HCT116 (cell line): ENCODE results near the gene RETREG1. TPM values are rescaled to one million over a fixed set of nuclear protein-coding genes. Genes with fewer than 3 reads are reported as not detected.

Experiments
- ATAC-seq: fragments of 200-7000 bp; cut with Tn5 transposase; 2 replicates; pipeline ENCODE4 v1.9.1; 2020; ENCODE audit warnings: mild to moderate bottlenecking, moderate library complexity
- BruUV-seq: library from RNA; stranded (reverse); fragments of 400-500 nt; replicated peaks from 2 replicates; lab custom pipeline; 2021; lab: Mats Ljungman, UMichigan
- CTCF ChIA-PET: fragments of 300-600 bp; sonication (Branson Sonifier 250); formaldehyde crosslinking; loops from one replicate; lab custom pipeline; 2021; ENCODE audit warnings: antibody characterized with exemption; lab: Charles Lee
- POLR2A ChIA-PET: fragments of 300-600, 350-600 bp; sonication (Branson Sonifier 250); formaldehyde crosslinking; loops from one replicate; lab custom pipeline; 2021; ENCODE audit warnings: antibody characterized with exemption; lab: Charles Lee
- RAD21 ChIA-PET, 2 experiments: fragments of 300-600 bp; sonication (Branson Sonifier 250); formaldehyde crosslinking; loops; one replicate each; lab custom pipeline; 2023; ENCODE audit warnings: low total read pairs in 2 of 2; ENCODE audit not compliant: uncharacterized antibody in 2 of 2, unreplicated experiment in 2 of 2, low non-redundant PET in 1 of 2; lab: Charles Lee
- DNase-seq: peaks from one replicate; pipeline ENCODE4 v3.0.0-alpha.2; 2010; ENCODE audit warnings: low read depth, low spot score
- H2AFZ ChIP-seq: fragments of 200-600 bp; shearing (Covaris generic), sonication (generic); 2 replicates; pipeline ENCODE4 v1.6.1; 2017; ENCODE audit warnings: low read depth, mixed run types, mixed read lengths, antibody characterized with exemption, low read length; ENCODE audit not compliant: poor library complexity, severe bottlenecking
- H3K27ac ChIP-seq: 2 replicates; pipeline ENCODE4 v1.5.1; 2012; ENCODE audit warnings: low read depth, low read length
- H3K27me3 ChIP-seq: fragments of 200-600 bp; sonication (generic); 2 replicates; pipeline ENCODE4 v1.6.1; 2016; ENCODE audit warnings: mixed run types, low read length, mixed read lengths; ENCODE audit not compliant: insufficient read depth
- H3K36me3 ChIP-seq, 2 experiments: fragments of 200-500 bp in 1 of 2; fragments of 200-600 bp in 1 of 2; sonication (Bioruptor generic) in 1 of 2; sonication (generic) in 1 of 2; 2 replicates each; pipeline versions ENCODE4 v1.5.1 to v1.6.1; 2014 to 2016; ENCODE audit warnings: low read length in 2 of 2, inconsistent platforms in 1 of 2, mixed read lengths in 1 of 2, mixed run types in 1 of 2; ENCODE audit not compliant: insufficient read depth in 2 of 2, control insufficient read depth in 1 of 2
- H3K4me1 ChIP-seq, 2 experiments: fragments of 200-600 bp in 1 of 2; sonication (generic) in 1 of 2; 2 replicates each; pipeline versions ENCODE4 v1.5.1 to v1.6.1; 2012 to 2017; ENCODE audit warnings: low read length in 2 of 2, inconsistent platforms in 1 of 2, mild to moderate bottlenecking in 1 of 2, mixed read lengths in 1 of 2, mixed run types in 1 of 2, moderate library complexity in 1 of 2; ENCODE audit not compliant: insufficient read depth in 2 of 2, control insufficient read depth in 1 of 2
- H3K4me2 ChIP-seq: fragments of 200-600 bp; sonication (generic); 2 replicates; pipeline ENCODE4 v1.6.1; 2017; ENCODE audit warnings: mixed run types, low read length, mixed read lengths
- H3K4me3 ChIP-seq, 2 experiments: fragments of 200-600 bp in 1 of 2; sonication (generic) in 1 of 2; replicated peaks in 1 of 2; 2 replicates each; pipeline ENCODE4 v1.5.1; 2011 to 2016; ENCODE audit warnings: low read length in 2 of 2, control low read depth in 1 of 2, low read depth in 1 of 2, mild to moderate bottlenecking in 1 of 2, mixed read lengths in 1 of 2, mixed run types in 1 of 2
- H3K79me2 ChIP-seq: fragments of 200-600 bp; sonication (generic); 2 replicates; pipeline ENCODE4 v1.6.1; 2017; ENCODE audit warnings: mild to moderate bottlenecking, mixed run types, low read length, moderate library complexity, mixed read lengths; ENCODE audit not compliant: insufficient read depth
- H3K9ac ChIP-seq: fragments of 200-600 bp; sonication (generic); 2 replicates; pipeline ENCODE4 v1.6.1; 2016; ENCODE audit warnings: low read length, mixed read lengths
- H3K9me2 ChIP-seq: fragments of 200-600 bp; sonication (generic), shearing (Covaris generic); 2 replicates; pipeline ENCODE4 v1.6.1; 2017; ENCODE audit warnings: mixed run types, mild to moderate bottlenecking, moderate library complexity; ENCODE audit not compliant: insufficient read depth
- H3K9me3 ChIP-seq, 2 experiments: fragments of 200-500 bp in 1 of 2; fragments of 200-600 bp in 1 of 2; sonication (Bioruptor generic) in 1 of 2; sonication (generic) in 1 of 2; 2 replicates each; pipeline ENCODE4 v1.6.1; 2014 to 2017; ENCODE audit warnings: low read length in 2 of 2, mixed read lengths in 2 of 2, inconsistent platforms in 1 of 2, low read depth in 1 of 2, mild to moderate bottlenecking in 1 of 2, mixed run types in 1 of 2, moderate library complexity in 1 of 2; ENCODE audit not compliant: control insufficient read depth in 1 of 2, insufficient read depth in 1 of 2
- H4K20me1 ChIP-seq: fragments of 200-600 bp; sonication (generic), shearing (Covaris generic); 2 replicates; pipeline ENCODE4 v1.6.1; 2017; ENCODE audit warnings: mixed run types, mild to moderate bottlenecking, moderate library complexity; ENCODE audit not compliant: insufficient read depth
- CBX3 ChIP-seq: IDR thresholded peaks from 2 replicates; pipeline ENCODE4 v1.6.1; 2012; ENCODE audit warnings: low read depth
- CTCF ChIP-seq, 3 experiments: fragments of 200-600 bp in 1 of 3; sonication (generic) in 1 of 3; IDR thresholded peaks in 2 of 3; conservative IDR thresholded peaks in 1 of 3; 2 replicates each; pipeline ENCODE4 v1.5.1; 2012 to 2017; ENCODE audit warnings: low read depth in 2 of 3, low read length in 2 of 3, antibody characterized with exemption in 1 of 3, borderline replicate concordance in 1 of 3, control low read depth in 1 of 3, mild to moderate bottlenecking in 1 of 3, mixed read lengths in 1 of 3, mixed run types in 1 of 3, moderate library complexity in 1 of 3; ENCODE audit not compliant: insufficient read depth in 1 of 3
- EZH2 ChIP-seq: fragments of 200-600 bp; sonication (generic); IDR thresholded peaks from 2 replicates; pipeline ENCODE4 v1.6.1; 2017; ENCODE audit warnings: antibody characterized with exemption, mixed run types
- POLR2AphosphoS5 ChIP-seq: IDR thresholded peaks from 2 replicates; pipeline ENCODE4 v1.6.1; 2011; ENCODE audit warnings: mild to moderate bottlenecking, low read depth, low read length, moderate library complexity
- REST ChIP-seq: IDR thresholded peaks from 2 replicates; pipeline ENCODE4 v1.6.1; 2012; ENCODE audit warnings: low read depth
- SP1 ChIP-seq: IDR thresholded peaks from 2 replicates; pipeline ENCODE4 v1.6.1; 2012; ENCODE audit warnings: low read depth
- SRF ChIP-seq: IDR thresholded peaks from 2 replicates; pipeline ENCODE4 v1.6.1; 2012; ENCODE audit warnings: low read depth
- TCF7L2 ChIP-seq: IDR thresholded peaks from 2 replicates; pipeline ENCODE4 v1.7.0; 2011; ENCODE audit warnings: borderline replicate concordance, inconsistent platforms; ENCODE audit not compliant: insufficient read depth, insufficient read length; ENCODE audit errors: extremely low read depth
- YY1 ChIP-seq: IDR thresholded peaks from 2 replicates; pipeline ENCODE4 v1.6.1; 2011; ENCODE audit warnings: low read length, low read depth, moderate library complexity, mild to moderate bottlenecking; ENCODE audit not compliant: insufficient replicate concordance; ENCODE audit errors: extremely low read depth
- ZBTB33 ChIP-seq: IDR thresholded peaks from 2 replicates; pipeline ENCODE4 v1.6.1; 2011; ENCODE audit warnings: mild to moderate bottlenecking, low read length, moderate library complexity; ENCODE audit not compliant: insufficient replicate concordance; ENCODE audit errors: extremely low read depth
- ZFX ChIP-seq: fragments of 450-650 bp; IDR thresholded peaks from 2 replicates; pipeline ENCODE4 v1.6.1; 2017
- intact Hi-C: fragments of 100-400 bp; cut with micrococcal nuclease; formaldehyde crosslinking; loops from 2 replicates; pipeline ENCODE4 v1.10.0; 2022
- total RNA-seq: library from RNA; stranded (reverse); gene quantifications from one replicate; pipeline ENCODE4 v1.2.1, GENCODE V29; 2021; ENCODE audit not compliant: unreplicated experiment

RETREG1 gene
- total RNA-seq, 1 experiment from 2014 or later: 6.0 TPM

- no peak for DNase-seq
- H3K79me2 ChIP-seq: no peaks in the 10 kb centered on the region
- H3K4me3 ChIP-seq: no peak overlapping the region
- intact Hi-C loops: no loop called here
- ATAC-seq: no peak
- no peaks in the 10 kb centered on the region for H3K9me2 ChIP-seq
- no peak overlapping the region for H3K9ac ChIP-seq
- TF ChIP-seq CTCF (IDR thresholded peaks at IDR 0.05 in 2 of 3, conservative IDR thresholded peaks at IDR 0.05 in 1 of 3; ENCODE audit: borderline replicate concordance in 1 of 3, insufficient read depth in 1 of 3, low read depth in 2 of 3, low read length in 2 of 3): no peak
- no peak for TF ChIP-seq SRF
- no peak for TF ChIP-seq ZFX
- TF ChIP-seq EZH2: no peak
- TF ChIP-seq CBX3: no peak
- TF ChIP-seq POLR2AphosphoS5: no peak
- no peak for TF ChIP-seq REST
- no peak for TF ChIP-seq YY1
- TF ChIP-seq TCF7L2: no peak
- TF ChIP-seq ZBTB33: no peak
- no peak for TF ChIP-seq SP1
- ChIA-PET RAD21 (no interaction called here), CTCF (no interaction called here), POLR2A (no interaction called here)
- H3K4me2 ChIP-seq: no peak overlapping the region
- H2AFZ ChIP-seq: no peak overlapping the region
- H3K27ac ChIP-seq: no peak overlapping the region
- H3K4me1 ChIP-seq: peaks cover 2 to 6% of the 10 kb centered on the region in 2 experiments; a peak in 1 of 4 replicates
- H3K36me3 ChIP-seq: no peaks in the 10 kb centered on the region
- H4K20me1 ChIP-seq: no peaks in the 10 kb centered on the region
- no peaks in the 10 kb centered on the region for H3K9me3 ChIP-seq
- BruUV-seq: no TSS peak
- no peaks in the 10 kb centered on the region for H3K27me3 ChIP-seq
Measured at GRCh38 chr5:16548115-16548514, 68.7 kb downstream of the RETREG1 start.
